K562 (cell line): ENCODE data around the gene ANKZF1. TPM values are rescaled to one million over a fixed set of nuclear protein-coding genes. Genes with fewer than 3 reads are reported as not detected.
A peak's percentile ranks its signal among the peaks of the same experiment; 100 is the strongest.

Experiments used
- CBX1 ChIP-seq: sonication (generic); IDR thresholded peaks from 2 replicates; pipeline ENCODE4 v1.6.1; 2016; ENCODE audit warnings: antibody characterized with exemption, low read depth, mild to moderate bottlenecking
- ETV5 ChIP-seq: sonication (generic); formaldehyde crosslinking; IDR thresholded peaks from 2 replicates; pipeline ENCODE4 v1.4.0; 2020; ENCODE audit warnings: low read depth, mild to moderate bottlenecking, missing genetic modification reagents
- HIVEP1 ChIP-seq: fragments of 250-450 bp; sonication (Bioruptor Pico); IDR thresholded peaks from 2 replicates; pipeline ENCODE4 v1.4.0; 2020; ENCODE audit warnings: mild to moderate bottlenecking
- JUND ChIP-seq, 2 experiments: IDR thresholded peaks; 2 replicates in 1 of 2; 3 replicates in 1 of 2; pipeline ENCODE4 v1.6.1; 2011; ENCODE audit warnings: borderline replicate concordance in 2 of 2, low read depth in 2 of 2, low read length in 2 of 2, improper control_type of control experiment in 1 of 2, missing biosample characterization in 1 of 2, missing genetic modification characterization in 1 of 2, missing genetic modification reagents in 1 of 2
- LEF1 ChIP-seq: fragments of 450-650 bp; IDR thresholded peaks from 2 replicates; pipeline ENCODE4 v1.6.1; 2016; ENCODE audit warnings: mild to moderate bottlenecking
- MAFF ChIP-seq: IDR thresholded peaks from 2 replicates; pipeline ENCODE4 v1.6.1; 2012; ENCODE audit warnings: low read length, improper control_type of control experiment
- TEAD4 ChIP-seq, 2 experiments: sonication (generic) in 1 of 2; formaldehyde crosslinking in 1 of 2; IDR thresholded peaks; 2 replicates each; pipeline versions ENCODE4 v1.6.1 to v1.8.0; 2012 to 2022; ENCODE audit warnings: borderline replicate concordance in 1 of 2, inconsistent platforms in 1 of 2, low read length in 1 of 2, mild to moderate bottlenecking in 1 of 2, missing genetic modification reagents in 1 of 2
- ZNF778 ChIP-seq: fragments of 450-650 bp; formaldehyde crosslinking; IDR thresholded peaks from 2 replicates; pipeline ENCODE4 v1.4.0; 2020; ENCODE audit warnings: mild to moderate bottlenecking, moderate library complexity
- polyA plus RNA-seq, 8 experiments: library from polyadenylated mRNA; depleted of rRNA in 4 of 8; stranded (reverse) in 5 of 8; unstranded in 3 of 8; fragments of >200 nt; fragmentation: Nextera tagmentation in 2 of 8; fragmentation: Illumina TruSeq in 1 of 8; extraction: Ambion mirVana in 2 of 8; extraction: Trizol in 1 of 8; gene quantifications; 2 replicates each; pipeline versions ENCODE4 v1.2.1 to v1.2.3, GENCODE V29; 2011 to 2014; ENCODE audit warnings: inconsistent platforms in 1 of 8, missing spikeins in 1 of 8
- total RNA-seq, 7 experiments: library from RNA; depleted of rRNA in 6 of 7; stranded (reverse); fragments of >200 nt in 6 of 7; fragmentation: Illumina TruSeq in 2 of 7; extraction: Trizol in 2 of 7; gene quantifications; 2 replicates each; pipeline versions ENCODE4 v1.2.1 to v1.2.3, GENCODE V29; 2011 to 2021; ENCODE audit warnings: low replicate concordance in 1 of 7
- TF ChIP-seq, protein P1 (sequence below): fragments of 200-800 bp; sonication (Bioruptor generic); IDR thresholded peaks from 2 replicates; pipeline ENCODE4 v1.6.1; 2016; ENCODE audit warnings: missing genetic modification characterization, missing compliant biosample characterization
- TF ChIP-seq, protein P2 (sequence below): fragments of 250-450 bp; sonication (Bioruptor Pico); IDR thresholded peaks from 2 replicates; pipeline ENCODE4 v1.9.0; 2021; ENCODE audit warnings: mild to moderate bottlenecking, inconsistent platforms
- TF ChIP-seq, protein P3 (sequence below), 2 experiments: IDR thresholded peaks in 1 of 2; conservative IDR thresholded peaks in 1 of 2; 2 replicates each; pipeline ENCODE4 v1.6.1; 2016; ENCODE audit warnings: low read depth in 2 of 2, mild to moderate bottlenecking in 1 of 2, missing compliant biosample characterization in 1 of 2, missing genetic modification characterization in 1 of 2, moderate library complexity in 1 of 2
- TF ChIP-seq, protein P4 (sequence below): IDR thresholded peaks from 3 replicates; pipeline ENCODE4 v1.6.1; 2011; ENCODE audit warnings: borderline replicate concordance, mild to moderate bottlenecking, moderate library complexity; ENCODE audit not compliant: insufficient read length; ENCODE audit errors: extremely low read depth

The ANKZF1 gene
- total and polyA plus RNA-seq, 9 of the 15 experiments (the other 6 are each of a cell fraction or from before 2014, with no cell fraction given) = 3.1 to 60.6 (median 31.0) TPM

DNA sequence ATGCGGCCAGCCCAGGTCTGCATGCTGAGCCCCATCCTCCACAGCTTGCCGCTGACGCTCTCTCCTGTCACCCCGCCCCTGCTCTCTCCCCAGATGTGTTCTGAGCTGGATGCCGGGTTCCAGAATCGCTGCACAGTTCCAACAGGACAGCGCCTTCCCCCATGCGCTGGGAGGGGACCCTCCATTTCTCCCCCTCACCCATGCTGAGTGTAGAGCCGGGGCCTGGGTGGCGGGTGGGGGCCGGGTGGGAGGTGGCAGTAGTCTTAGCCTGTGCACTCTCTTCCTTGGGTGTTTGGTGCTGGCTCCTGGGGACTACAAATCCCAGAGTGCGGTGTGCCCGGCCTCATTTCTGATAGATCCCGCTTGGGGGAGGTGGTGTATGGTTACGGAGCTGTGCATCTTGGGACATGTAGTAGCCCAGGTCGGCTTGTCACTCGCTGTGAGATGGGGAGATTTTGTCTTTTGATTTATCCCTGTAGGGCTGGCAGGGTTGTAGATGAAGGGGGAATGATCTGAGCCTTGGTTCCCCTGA lies 56.4 kb downstream of the ANKZF1 start (continued):
- TF ChIP-seq, protein P1, sequence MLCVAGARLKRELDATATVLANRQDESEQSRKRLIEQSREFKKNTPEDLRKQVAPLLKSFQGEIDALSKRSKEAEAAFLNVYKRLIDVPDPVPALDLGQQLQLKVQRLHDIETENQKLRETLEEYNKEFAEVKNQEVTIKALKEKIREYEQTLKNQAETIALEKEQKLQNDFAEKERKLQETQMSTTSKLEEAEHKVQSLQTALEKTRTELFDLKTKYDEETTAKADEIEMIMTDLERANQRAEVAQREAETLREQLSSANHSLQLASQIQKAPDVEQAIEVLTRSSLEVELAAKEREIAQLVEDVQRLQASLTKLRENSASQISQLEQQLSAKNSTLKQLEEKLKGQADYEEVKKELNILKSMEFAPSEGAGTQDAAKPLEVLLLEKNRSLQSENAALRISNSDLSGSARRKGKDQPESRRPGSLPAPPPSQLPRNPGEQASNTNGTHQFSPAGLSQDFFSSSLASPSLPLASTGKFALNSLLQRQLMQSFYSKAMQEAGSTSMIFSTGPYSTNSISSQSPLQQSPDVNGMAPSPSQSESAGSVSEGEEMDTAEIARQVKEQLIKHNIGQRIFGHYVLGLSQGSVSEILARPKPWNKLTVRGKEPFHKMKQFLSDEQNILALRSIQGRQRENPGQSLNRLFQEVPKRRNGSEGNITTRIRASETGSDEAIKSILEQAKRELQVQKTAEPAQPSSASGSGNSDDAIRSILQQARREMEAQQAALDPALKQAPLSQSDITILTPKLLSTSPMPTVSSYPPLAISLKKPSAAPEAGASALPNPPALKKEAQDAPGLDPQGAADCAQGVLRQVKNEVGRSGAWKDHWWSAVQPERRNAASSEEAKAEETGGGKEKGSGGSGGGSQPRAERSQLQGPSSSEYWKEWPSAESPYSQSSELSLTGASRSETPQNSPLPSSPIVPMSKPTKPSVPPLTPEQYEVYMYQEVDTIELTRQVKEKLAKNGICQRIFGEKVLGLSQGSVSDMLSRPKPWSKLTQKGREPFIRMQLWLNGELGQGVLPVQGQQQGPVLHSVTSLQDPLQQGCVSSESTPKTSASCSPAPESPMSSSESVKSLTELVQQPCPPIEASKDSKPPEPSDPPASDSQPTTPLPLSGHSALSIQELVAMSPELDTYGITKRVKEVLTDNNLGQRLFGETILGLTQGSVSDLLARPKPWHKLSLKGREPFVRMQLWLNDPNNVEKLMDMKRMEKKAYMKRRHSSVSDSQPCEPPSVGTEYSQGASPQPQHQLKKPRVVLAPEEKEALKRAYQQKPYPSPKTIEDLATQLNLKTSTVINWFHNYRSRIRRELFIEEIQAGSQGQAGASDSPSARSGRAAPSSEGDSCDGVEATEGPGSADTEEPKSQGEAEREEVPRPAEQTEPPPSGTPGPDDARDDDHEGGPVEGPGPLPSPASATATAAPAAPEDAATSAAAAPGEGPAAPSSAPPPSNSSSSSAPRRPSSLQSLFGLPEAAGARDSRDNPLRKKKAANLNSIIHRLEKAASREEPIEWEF (CRISPR knock-in tag) = no peak
- TF ChIP-seq MAFF = no peak
- TF ChIP-seq LEF1 = no peak
- TF ChIP-seq, protein P2, sequence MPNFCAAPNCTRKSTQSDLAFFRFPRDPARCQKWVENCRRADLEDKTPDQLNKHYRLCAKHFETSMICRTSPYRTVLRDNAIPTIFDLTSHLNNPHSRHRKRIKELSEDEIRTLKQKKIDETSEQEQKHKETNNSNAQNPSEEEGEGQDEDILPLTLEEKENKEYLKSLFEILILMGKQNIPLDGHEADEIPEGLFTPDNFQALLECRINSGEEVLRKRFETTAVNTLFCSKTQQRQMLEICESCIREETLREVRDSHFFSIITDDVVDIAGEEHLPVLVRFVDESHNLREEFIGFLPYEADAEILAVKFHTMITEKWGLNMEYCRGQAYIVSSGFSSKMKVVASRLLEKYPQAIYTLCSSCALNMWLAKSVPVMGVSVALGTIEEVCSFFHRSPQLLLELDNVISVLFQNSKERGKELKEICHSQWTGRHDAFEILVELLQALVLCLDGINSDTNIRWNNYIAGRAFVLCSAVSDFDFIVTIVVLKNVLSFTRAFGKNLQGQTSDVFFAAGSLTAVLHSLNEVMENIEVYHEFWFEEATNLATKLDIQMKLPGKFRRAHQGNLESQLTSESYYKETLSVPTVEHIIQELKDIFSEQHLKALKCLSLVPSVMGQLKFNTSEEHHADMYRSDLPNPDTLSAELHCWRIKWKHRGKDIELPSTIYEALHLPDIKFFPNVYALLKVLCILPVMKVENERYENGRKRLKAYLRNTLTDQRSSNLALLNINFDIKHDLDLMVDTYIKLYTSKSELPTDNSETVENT (CRISPR knock-in tag) = no peak
- no peak for TF ChIP-seq ZNF778 (CRISPR knock-in tag)
- TF ChIP-seq, protein P3, sequence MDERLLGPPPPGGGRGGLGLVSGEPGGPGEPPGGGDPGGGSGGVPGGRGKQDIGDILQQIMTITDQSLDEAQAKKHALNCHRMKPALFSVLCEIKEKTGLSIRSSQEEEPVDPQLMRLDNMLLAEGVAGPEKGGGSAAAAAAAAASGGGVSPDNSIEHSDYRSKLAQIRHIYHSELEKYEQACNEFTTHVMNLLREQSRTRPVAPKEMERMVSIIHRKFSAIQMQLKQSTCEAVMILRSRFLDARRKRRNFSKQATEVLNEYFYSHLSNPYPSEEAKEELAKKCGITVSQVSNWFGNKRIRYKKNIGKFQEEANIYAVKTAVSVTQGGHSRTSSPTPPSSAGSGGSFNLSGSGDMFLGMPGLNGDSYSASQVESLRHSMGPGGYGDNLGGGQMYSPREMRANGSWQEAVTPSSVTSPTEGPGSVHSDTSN (CRISPR knock-in tag; IDR thresholded peaks at IDR 0.05; ENCODE audit: low read depth) = no peak
- TF ChIP-seq, protein P3 (tag; conservative IDR thresholded peaks at IDR 0.05; ENCODE audit: low read depth) = peak; percentile 75
- peak; percentile 30; the same call in 1 of the 2 replicates for TF ChIP-seq JUND (IDR thresholded peaks at IDR 0.05; ENCODE audit: borderline replicate concordance, low read depth, low read length)
- TF ChIP-seq JUND (tag; IDR thresholded peaks at IDR 0.05; ENCODE audit: borderline replicate concordance, low read depth, low read length) = no peak; the same call in 2 of the 3 replicates
- no peak for TF ChIP-seq CBX1
- TF ChIP-seq, protein P4, sequence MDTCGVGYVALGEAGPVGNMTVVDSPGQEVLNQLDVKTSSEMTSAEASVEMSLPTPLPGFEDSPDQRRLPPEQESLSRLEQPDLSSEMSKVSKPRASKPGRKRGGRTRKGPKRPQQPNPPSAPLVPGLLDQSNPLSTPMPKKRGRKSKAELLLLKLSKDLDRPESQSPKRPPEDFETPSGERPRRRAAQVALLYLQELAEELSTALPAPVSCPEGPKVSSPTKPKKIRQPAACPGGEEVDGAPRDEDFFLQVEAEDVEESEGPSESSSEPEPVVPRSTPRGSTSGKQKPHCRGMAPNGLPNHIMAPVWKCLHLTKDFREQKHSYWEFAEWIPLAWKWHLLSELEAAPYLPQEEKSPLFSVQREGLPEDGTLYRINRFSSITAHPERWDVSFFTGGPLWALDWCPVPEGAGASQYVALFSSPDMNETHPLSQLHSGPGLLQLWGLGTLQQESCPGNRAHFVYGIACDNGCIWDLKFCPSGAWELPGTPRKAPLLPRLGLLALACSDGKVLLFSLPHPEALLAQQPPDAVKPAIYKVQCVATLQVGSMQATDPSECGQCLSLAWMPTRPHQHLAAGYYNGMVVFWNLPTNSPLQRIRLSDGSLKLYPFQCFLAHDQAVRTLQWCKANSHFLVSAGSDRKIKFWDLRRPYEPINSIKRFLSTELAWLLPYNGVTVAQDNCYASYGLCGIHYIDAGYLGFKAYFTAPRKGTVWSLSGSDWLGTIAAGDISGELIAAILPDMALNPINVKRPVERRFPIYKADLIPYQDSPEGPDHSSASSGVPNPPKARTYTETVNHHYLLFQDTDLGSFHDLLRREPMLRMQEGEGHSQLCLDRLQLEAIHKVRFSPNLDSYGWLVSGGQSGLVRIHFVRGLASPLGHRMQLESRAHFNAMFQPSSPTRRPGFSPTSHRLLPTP = no peak
- TF ChIP-seq HIVEP1 = no peak
- no peak for TF ChIP-seq TEAD4 (IDR thresholded peaks at IDR 0.05; ENCODE audit: low read length)
- no peak for TF ChIP-seq TEAD4 (CRISPR knock-in tag; IDR thresholded peaks at IDR 0.05; ENCODE audit: borderline replicate concordance)
- no peak for TF ChIP-seq ETV5 (CRISPR knock-in tag)
